CD4-positive, alpha-beta T cell treated with Interleukin-2 at 100 ng/mL for 4 hours (primary cell): ENCODE data around the gene HOXD8.
A peak's percentile ranks its signal among the peaks of the same experiment; 100 is the strongest.

Experiments used
- DNase-seq: peaks from one replicate; pipeline ENCODE4 v3.0.0-alpha.2; 2020; ENCODE audit warnings: low spot score

The HOXD8 gene

GRCh38 chr2:176117162-176117822, 12.2 kb upstream of the HOXD8 start:
- no peak for DNase-seq

- DNase-seq = no peak
Observed at GRCh38 chr2:176117823-176118371, 11.6 kb upstream of the HOXD8 start.

DNA sequence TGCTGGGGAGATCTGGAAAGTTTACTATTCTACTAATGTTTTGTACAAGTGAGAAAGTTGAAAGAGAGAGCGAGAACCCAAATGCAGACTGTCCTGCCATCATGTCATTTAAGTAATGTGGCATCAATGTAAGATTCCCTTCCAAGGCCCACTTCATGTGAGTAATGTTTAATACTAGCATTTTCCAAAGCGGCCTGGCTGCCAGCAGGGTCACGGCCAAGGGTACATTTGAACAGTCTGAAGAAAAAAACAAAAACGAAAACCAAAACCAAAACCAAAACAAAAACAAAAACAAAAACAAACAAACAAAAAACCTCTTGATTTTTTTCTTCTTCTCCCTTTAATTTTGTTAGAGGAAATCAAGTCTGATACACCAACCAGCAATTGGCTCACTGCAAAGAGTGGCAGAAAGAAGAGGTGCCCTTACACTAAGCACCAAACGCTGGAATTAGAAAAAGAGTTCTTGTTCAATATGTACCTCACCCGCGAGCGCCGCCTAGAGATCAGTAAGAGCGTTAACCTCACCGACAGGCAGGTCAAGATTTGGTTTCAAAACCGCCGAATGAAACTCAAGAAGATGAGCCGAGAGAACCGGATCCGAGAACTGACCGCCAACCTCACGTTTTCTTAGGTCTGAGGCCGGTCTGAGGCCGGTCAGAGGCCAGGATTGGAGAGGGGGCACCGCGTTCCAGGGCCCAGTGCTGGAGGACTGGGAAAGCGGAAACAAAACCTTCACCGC, 10.7 kb upstream of the HOXD8 start:
- no peak for DNase-seq

DNA sequence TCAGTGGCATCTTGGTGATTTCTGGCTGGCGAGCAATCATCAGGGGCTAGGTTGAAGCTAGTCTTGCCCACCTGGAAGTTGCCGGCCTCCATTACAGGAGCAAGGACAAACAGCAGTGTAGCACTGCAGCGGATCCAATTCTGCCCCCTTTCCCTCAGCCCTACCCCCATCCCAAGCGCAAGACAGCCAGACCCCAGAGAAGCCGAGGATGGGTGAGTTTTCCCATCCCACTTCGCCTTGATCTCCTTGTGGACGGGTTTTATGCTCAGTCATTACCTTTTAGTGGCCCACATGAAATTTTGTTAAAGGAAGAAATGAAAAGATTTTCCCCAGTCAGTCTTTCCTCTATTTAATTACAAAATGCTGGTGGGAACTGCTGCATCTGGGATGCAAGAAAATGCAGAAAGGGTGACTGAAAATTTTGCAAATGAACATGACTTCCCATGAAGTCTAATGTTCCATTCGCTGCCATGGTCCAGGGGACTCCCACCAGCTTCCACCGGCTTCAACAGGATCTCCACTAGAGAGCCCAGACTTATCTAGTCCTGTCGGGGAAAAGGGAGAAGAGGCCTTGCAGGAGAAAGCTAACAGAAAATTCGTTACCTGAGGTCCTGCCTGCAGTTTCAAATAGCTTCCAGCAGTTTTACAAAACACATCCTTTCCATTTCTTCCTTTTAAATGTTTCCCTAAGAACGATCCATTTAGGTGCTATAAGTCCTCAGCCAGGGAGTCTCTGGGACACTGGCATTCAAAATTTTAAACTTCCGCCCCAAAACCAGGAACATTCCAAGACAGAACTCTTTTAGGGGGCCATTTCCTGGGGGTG, 8.9 kb upstream of the HOXD8 start:
- DNase-seq = no peak

GRCh38 chr2:176121190-176122051, 8.1 kb upstream of the HOXD8 start:
- no peak for DNase-seq

DNA sequence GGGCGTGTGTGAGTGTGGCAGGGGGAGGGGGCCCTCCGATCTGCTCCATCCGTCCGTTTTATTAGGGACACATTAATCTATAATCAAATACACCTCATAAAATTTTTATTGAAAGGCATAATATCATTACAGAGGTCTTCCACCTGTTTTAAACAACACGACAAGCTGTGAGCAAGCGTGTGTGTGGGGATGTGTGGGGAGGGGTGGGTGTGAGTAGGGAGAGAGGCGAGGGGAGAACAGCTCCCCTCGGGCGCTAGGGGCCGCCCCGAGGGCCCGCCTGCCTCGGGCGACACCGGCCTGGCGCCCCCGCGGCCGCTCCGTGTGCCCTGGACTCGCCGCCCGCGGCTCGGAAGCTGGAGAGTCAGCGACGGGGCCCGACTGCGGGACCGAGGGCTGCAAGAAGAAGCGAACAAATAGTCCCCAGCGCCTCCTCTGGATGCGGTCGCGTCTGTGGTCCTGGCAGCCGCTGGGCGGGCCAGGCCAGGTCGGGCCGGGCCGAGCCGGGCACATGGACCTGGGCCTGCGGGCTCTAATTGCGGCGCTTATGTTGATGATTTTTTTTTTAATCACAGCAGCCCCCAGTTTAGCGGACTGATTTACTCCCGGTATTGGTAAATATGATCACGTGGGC, 7.3 kb upstream of the HOXD8 start:
- no peak for DNase-seq

DNA sequence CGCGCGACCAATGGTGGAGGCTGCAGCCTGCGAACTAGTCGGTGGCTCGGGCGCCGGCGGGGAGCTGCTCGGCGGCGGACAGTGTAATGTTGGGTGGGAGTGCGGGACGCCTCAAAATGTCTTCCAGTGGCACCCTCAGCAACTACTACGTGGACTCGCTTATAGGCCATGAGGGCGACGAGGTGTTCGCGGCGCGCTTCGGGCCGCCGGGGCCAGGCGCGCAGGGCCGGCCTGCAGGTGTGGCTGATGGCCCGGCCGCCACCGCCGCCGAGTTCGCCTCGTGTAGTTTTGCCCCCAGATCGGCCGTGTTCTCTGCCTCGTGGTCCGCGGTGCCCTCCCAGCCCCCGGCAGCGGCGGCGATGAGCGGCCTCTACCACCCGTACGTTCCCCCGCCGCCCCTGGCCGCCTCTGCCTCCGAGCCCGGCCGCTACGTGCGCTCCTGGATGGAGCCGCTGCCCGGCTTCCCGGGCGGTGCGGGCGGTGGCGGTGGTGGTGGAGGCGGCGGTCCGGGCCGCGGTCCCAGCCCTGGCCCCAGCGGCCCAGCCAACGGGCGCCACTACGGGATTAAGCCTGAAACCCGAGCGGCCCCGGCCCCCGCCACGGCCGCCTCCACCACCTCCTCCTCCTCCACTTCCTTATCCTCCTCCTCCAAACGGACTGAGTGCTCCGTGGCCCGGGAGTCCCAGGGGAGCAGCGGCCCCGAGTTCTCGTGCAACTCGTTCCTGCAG, 6.7 kb upstream of the HOXD8 start, which contains the start of gene HOXD9:
Gene HOXD9, plus strand, starts transcription at position 37 of the 728 bp plus-strand sequence. Its CDS starts 50 bp downstream, at position 87.
- DNase-seq = no peak

GRCh38 chr2:176123411-176124109, 5.9 kb upstream of the HOXD8 start:
- DNase-seq = no peak

DNA sequence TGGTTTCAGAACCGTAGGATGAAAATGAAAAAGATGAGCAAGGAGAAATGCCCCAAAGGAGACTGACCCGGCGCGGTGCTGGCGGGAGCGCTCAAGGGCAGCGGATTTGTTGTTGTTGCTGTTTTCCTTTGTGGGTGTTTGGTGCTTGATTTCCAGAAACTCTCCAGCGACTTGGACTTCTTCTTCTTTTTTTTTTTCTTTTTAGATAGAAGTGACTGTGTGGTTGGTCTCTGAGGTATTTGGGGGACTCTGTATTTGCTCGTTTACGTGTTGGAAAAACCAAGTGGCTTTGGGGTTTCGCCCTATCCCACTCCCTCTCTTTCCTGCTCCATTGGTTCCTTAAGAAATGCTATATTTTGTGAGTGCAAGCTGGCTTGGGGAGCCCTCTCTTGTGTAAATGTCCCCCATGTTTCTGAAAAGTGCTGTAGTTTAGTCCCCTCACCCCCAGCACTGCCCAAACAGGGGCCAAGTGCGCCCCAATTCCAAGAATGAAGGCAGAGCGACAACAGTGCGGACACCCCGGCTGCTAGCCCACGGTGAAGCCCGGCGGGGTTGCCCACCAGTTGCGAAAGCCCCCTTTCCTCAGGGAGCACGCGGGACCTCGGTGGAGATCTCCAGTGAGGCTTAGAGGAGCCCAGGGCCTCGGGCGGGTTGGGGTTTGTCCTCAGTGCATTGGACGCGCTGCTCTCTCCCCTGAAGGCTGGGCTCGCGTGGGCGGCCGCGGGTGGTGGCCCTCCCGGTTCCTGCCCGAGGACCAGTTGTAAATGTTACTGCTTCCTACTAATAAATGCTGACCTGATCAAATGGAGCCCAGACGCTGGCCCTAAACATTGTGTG, 5.2 kb upstream of the HOXD8 start:
- no peak for DNase-seq

DNA sequence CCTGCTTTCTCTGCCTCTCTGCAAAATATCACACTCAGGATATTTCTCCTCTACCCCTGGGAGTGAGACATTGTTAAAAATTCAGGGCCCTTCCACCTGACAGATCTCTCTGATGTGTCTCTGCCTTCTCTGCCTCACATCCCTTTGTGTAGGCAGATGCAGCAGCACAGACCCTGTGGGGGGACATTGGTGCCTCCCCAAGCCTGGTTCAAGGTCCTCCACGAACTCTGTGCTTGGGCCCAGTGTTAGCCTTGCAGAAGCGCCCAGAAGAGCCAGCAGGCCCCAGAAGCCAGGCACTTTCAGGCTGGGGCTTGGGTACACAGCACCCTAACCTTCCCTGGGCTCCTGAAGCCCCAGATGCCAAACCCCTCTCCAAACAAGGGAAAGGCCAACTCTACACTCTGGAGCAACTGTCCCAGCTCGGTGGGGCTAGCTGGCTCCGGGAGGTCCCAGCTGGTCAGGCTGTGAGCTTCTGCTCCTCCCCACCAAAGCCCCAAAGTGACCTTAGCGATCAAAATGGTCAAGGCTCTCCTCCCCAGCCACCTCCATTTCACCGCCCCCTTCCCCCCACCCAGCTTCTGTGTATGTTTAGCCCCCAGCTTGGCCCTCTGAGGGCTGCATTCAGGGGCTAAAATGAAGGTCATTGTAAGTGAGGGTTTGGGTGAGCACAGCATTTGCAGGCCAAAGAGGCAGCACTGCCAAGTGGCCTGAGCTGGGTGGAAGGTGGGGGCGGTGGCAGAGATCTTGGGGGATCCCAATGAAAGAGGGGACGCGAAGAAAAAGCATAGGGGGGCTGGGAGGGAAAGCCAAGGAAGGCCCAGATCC, 4.3 kb upstream of the HOXD8 start:
- DNase-seq = no peak

GRCh38 chr2:176125772-176126054, 3.8 kb upstream of the HOXD8 start:
- no peak for DNase-seq

GRCh38 chr2:176126929-176127773, 2.4 kb upstream of the HOXD8 start:
- DNase-seq = peak; percentile 72

DNA sequence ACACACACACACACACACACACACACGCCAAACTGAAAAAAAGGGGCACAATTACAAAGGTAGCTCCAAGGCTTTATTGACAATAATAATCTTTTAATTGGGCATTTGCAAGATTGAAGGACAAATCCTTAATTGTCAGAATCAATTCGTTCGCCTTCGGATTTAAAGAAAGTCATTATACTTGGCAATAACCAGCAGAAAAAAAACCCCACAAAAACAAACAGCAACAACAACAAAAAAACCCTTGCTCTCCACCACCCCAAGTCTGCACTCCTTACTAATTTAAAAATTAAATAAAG, 1.8 kb upstream of the HOXD8 start:
- DNase-seq = no peak

GRCh38 chr2:176128172-176128981, 1.1 kb upstream of the HOXD8 start:
- DNase-seq = no peak

- DNase-seq = no peak
Observed at GRCh38 chr2:176129813-176130146, 275 bp downstream of the HOXD8 start.

- DNase-seq = no peak
Observed at GRCh38 chr2:176130147-176130956, 847 bp downstream of the HOXD8 start.
